ENCODE data around the gene LHX1. TPM values are rescaled to one million over a fixed set of nuclear protein-coding genes. Genes with fewer than 3 reads are reported as not detected.

The LHX1 gene
- total RNA-seq, 3 donors from 2014 or later (not counting 1 experiment from before 2014, with no cell fraction given) = not detected

- no peak overlapping the region for H3K4me3 Mint-ChIP-seq
- peak in 1 of 3 donors; percentile 13 for ATAC-seq
- Histone ChIP-seq H3K27ac (ENCODE audit: low read length) (no peak overlapping the region), H3K4me1 (ENCODE audit: control insufficient read depth, insufficient read depth, low read length) (peaks cover 33% of the 10 kb centered on the region), H3K27me3 (ENCODE audit: control insufficient read depth, insufficient read depth, low read length) (peaks cover 57% of the 10 kb centered on the region), H3K9me3 (ENCODE audit: control insufficient read depth, insufficient read depth, low read length) (no peaks in the 10 kb centered on the region), H3K36me3 (ENCODE audit: control insufficient read depth, insufficient read depth, low read length) (no peaks in the 10 kb centered on the region), H3K4me3 (ENCODE audit: low read length) (no peak overlapping the region)
- intact Hi-C loops (cut with micrococcal nuclease) = no loop called here
- WGBS (ENCODE audit: insufficient coverage) = 33% methylated on average over 12 of the region's 13 CpGs
- TF ChIP-seq CTCF (IDR thresholded peaks at IDR 0.05) = no peak
- peaks cover 70 to 71% of the 10 kb centered on the region in 2 donors for H3K27me3 Mint-ChIP-seq (ENCODE audit: low read depth in 2 of 2)
- H3K27ac Mint-ChIP-seq = peak overlapping the region in 1 of 2 donors; percentile 70
- no peaks in the 10 kb centered on the region for H3K36me3 Mint-ChIP-seq
- peaks cover 33 to 34% of the 10 kb centered on the region in 2 donors for H3K4me1 Mint-ChIP-seq
- H3K9me3 Mint-ChIP-seq = no peaks in the 10 kb centered on the region
- no peak for DNase-seq
These were observed 8.6 kb upstream of the LHX1 start for GRCh38 chr17:36928471-36929345.

DNA sequence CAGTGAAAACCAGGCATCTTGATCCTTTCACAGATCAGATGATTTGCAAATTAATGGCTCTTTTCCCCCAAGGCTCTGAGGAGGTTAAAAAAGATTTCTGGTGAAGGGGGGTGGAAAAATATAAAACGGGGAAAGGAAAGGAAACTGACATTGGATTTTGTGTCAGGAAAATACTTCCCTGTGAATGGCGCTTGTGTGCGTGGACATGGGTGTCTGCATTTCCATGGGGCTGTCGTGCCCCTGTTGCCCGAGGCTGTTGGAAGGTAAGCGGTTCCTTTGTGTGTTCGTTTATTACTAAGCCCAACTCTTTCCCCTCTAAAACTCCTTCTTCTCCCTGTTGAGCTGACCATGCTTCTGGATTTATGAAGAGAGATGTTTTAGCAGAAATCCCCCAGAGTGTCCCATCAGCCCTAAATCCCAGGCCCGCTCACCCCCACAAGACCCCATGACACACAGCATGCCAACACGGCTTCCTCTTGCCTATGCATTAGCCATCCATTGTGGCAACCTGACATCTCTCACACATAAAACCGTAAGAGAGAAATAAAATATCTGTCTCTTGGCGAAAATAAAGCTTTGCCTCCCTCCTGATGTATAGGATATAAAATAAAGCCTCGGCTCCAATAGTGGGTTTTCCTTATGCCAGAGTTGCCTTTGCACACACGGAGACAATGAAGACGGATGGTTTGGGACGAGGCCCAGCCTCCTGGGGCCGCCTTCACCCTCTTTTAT is 7.3 kb upstream of the LHX1 start:
- H3K36me3 Mint-ChIP-seq = no peaks in the 10 kb centered on the region
- intact Hi-C loops (cut with micrococcal nuclease) = no loop called here
- peaks cover 41 to 44% of the 10 kb centered on the region in 2 donors for H3K4me1 Mint-ChIP-seq

GRCh38 chr17:36930583-36930900 is 6.7 kb upstream of the LHX1 start:
- H3K27me3 ChIP-seq (ENCODE audit: control insufficient read depth, insufficient read depth, low read length) = peaks cover 75% of the 10 kb centered on the region
- Mint-ChIP-seq H3K27me3 (ENCODE audit: low read depth in 2 of 2) (peaks cover 74 to 82% of the 10 kb centered on the region in 2 donors), H3K36me3 (no peaks in the 10 kb centered on the region), H3K9me3 (no peaks in the 10 kb centered on the region), H3K4me3 (no peak overlapping the region), H3K4me1 (peaks cover 46 to 49% of the 10 kb centered on the region in 2 donors), H3K27ac (no peak overlapping the region)
- no peak overlapping the region for H3K4me3 ChIP-seq (ENCODE audit: low read length)
- H3K4me1 ChIP-seq (ENCODE audit: control insufficient read depth, insufficient read depth, low read length) = peaks cover 51% of the 10 kb centered on the region
- WGBS (ENCODE audit: insufficient coverage) = 71% methylated on average over 1 of the region's 1 CpG
- no peaks in the 10 kb centered on the region for H3K36me3 ChIP-seq (ENCODE audit: control insufficient read depth, insufficient read depth, low read length)
- H3K9me3 ChIP-seq (ENCODE audit: control insufficient read depth, insufficient read depth, low read length) = no peaks in the 10 kb centered on the region
- TF ChIP-seq CTCF (IDR thresholded peaks at IDR 0.05) = no peak
- H3K27ac ChIP-seq (ENCODE audit: low read length) = no peak overlapping the region
- intact Hi-C loops (cut with micrococcal nuclease) = no loop called here
- no peak for ATAC-seq
- no peak for DNase-seq

More for the DNA sequence above, 7.3 kb upstream of the LHX1 start:
- WGBS (ENCODE audit: insufficient coverage) = 48% methylated on average over 13 of the region's 16 CpGs
- no peaks in the 10 kb centered on the region for H3K9me3 Mint-ChIP-seq
- Histone ChIP-seq H3K27me3 (ENCODE audit: control insufficient read depth, insufficient read depth, low read length) (peaks cover 70% of the 10 kb centered on the region), H3K9me3 (ENCODE audit: control insufficient read depth, insufficient read depth, low read length) (no peaks in the 10 kb centered on the region), H3K27ac (ENCODE audit: low read length) (no peak overlapping the region), H3K4me1 (ENCODE audit: control insufficient read depth, insufficient read depth, low read length) (peaks cover 46% of the 10 kb centered on the region), H3K36me3 (ENCODE audit: control insufficient read depth, insufficient read depth, low read length) (no peaks in the 10 kb centered on the region), H3K4me3 (ENCODE audit: low read length) (no peak overlapping the region)
- DNase-seq = no peak
- no peak for ATAC-seq
- peaks cover 74 to 77% of the 10 kb centered on the region in 2 donors for H3K27me3 Mint-ChIP-seq (ENCODE audit: low read depth in 2 of 2)
- H3K27ac Mint-ChIP-seq = no peak overlapping the region
- H3K4me3 Mint-ChIP-seq = no peak overlapping the region
- TF ChIP-seq CTCF (IDR thresholded peaks at IDR 0.05) = no peak
